Ishikawa (cell line): ENCODE measurements around the gene C6orf89.

Experiments
- CEBPB ChIP-seq: IDR thresholded peaks from 2 replicates; pipeline ENCODE4 v1.6.1; 2012
- CREB1 ChIP-seq: IDR thresholded peaks from 2 replicates; pipeline ENCODE4 v1.6.1; 2012; ENCODE audit warnings: low read depth
- EGR1 ChIP-seq: IDR thresholded peaks from 2 replicates; pipeline ENCODE4 v1.6.1; 2012
- EP300 ChIP-seq: IDR thresholded peaks from 2 replicates; pipeline ENCODE4 v1.6.1; 2012; ENCODE audit warnings: borderline replicate concordance
- FOXM1 ChIP-seq: IDR thresholded peaks from 2 replicates; pipeline ENCODE4 v1.6.1; 2012; ENCODE audit warnings: low read depth, borderline replicate concordance
- MAX ChIP-seq: IDR thresholded peaks from 2 replicates; pipeline ENCODE4 v1.6.1; 2012
- NFIC ChIP-seq: IDR thresholded peaks from 2 replicates; pipeline ENCODE4 v1.6.1; 2012
- RAD21 ChIP-seq: IDR thresholded peaks from 2 replicates; pipeline ENCODE4 v1.6.1; 2012; ENCODE audit warnings: low read depth
- TAF1 ChIP-seq: IDR thresholded peaks from 2 replicates; pipeline ENCODE4 v1.6.1; 2012; ENCODE audit warnings: low read depth, mild to moderate bottlenecking
- TCF12 ChIP-seq: IDR thresholded peaks from 2 replicates; pipeline ENCODE4 v1.6.1; 2012; ENCODE audit warnings: low read depth
- TEAD4 ChIP-seq: IDR thresholded peaks from 2 replicates; pipeline ENCODE4 v1.6.1; 2012
- YY1 ChIP-seq: IDR thresholded peaks from 2 replicates; pipeline ENCODE4 v1.6.1; 2012; ENCODE audit warnings: low read depth
- ZBTB7A ChIP-seq: IDR thresholded peaks from 2 replicates; pipeline ENCODE4 v1.6.1; 2012; ENCODE audit warnings: low read depth
- TF ChIP-seq, protein P1 (sequence below): IDR thresholded peaks from 2 replicates; pipeline ENCODE4 v1.6.1; 2012
- TF ChIP-seq, protein P2 (sequence below): IDR thresholded peaks from 2 replicates; pipeline ENCODE4 v1.6.1; 2012; ENCODE audit warnings: low read depth, mild to moderate bottlenecking

Gene C6orf89

GRCh38 chr6:36914227-36914794, 28.6 kb downstream of the C6orf89 start:
- TF ChIP-seq ZBTB7A: no peak
- TF ChIP-seq RAD21: peak; percentile 47
- no peak for TF ChIP-seq NFIC

DNA sequence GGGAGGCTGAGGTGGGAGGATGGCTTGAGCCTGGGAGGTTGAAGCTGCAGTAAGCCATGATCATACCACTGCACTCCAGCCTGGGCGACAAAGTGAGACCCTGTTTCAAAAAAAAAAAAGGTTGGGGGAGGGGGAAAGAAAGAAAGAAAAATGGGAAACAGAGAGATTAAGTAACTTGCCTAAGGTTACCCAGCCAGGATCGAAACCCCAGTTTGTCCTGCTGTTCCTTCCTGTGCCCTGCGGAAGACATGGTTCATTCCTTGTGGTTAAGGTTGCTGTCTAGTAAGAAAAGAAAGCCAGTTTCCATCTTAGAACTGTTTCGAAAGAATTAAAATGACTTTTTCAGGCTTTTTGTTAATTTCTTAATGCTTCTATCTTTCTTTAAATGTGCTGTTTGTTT, 29.8 kb downstream of the C6orf89 start:
- TF ChIP-seq RAD21: no peak
- no peak for TF ChIP-seq EP300
- no peak for TF ChIP-seq ZBTB7A
- TF ChIP-seq CEBPB: no peak

- no peak for TF ChIP-seq RAD21
Measured at GRCh38 chr6:36916126-36916525, 30.4 kb downstream of the C6orf89 start.

DNA sequence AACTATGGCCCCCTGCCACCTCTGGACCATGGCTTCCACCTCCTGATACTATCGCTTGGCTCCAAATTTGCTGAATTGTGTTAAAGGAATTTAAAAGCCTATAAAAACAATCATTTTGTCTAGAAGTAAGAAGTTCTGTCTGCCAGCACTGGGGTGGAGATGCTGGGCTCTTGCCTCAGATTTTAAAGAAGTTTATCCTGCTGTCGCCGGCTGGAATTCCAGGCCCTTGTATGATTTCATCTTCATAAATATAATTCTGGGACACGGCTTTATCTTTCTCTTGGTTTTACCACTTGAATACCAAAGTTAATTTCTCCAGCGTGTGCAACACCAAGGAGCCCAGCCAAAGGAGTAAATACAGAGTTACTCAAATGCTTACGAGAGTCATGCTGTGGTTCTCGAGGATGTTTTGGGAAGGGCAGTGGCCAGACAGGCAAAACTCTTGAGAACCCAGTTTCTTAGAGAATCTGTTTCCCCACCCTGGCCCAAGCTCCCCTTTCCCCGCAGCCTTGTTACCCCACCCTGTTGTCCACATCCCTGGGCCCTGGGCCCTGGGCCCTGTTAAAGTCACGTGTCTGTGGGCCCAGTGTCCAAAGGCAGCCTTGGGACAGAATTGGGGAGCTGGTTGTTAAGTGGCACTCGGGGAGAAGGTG, 31.9 kb downstream of the C6orf89 start:
- TF ChIP-seq, protein P1, sequence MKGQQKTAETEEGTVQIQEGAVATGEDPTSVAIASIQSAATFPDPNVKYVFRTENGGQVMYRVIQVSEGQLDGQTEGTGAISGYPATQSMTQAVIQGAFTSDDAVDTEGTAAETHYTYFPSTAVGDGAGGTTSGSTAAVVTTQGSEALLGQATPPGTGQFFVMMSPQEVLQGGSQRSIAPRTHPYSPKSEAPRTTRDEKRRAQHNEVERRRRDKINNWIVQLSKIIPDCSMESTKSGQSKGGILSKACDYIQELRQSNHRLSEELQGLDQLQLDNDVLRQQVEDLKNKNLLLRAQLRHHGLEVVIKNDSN: no peak
- TF ChIP-seq TAF1 (no peak), NFIC (no peak), RAD21 (no peak), ZBTB7A (no peak), TCF12 (no peak), YY1 (no peak), MAX (no peak), EP300 (no peak), TEAD4 (no peak), FOXM1 (no peak), CREB1 (no peak), EGR1 (no peak), CEBPB (no peak)
- TF ChIP-seq, protein P2, sequence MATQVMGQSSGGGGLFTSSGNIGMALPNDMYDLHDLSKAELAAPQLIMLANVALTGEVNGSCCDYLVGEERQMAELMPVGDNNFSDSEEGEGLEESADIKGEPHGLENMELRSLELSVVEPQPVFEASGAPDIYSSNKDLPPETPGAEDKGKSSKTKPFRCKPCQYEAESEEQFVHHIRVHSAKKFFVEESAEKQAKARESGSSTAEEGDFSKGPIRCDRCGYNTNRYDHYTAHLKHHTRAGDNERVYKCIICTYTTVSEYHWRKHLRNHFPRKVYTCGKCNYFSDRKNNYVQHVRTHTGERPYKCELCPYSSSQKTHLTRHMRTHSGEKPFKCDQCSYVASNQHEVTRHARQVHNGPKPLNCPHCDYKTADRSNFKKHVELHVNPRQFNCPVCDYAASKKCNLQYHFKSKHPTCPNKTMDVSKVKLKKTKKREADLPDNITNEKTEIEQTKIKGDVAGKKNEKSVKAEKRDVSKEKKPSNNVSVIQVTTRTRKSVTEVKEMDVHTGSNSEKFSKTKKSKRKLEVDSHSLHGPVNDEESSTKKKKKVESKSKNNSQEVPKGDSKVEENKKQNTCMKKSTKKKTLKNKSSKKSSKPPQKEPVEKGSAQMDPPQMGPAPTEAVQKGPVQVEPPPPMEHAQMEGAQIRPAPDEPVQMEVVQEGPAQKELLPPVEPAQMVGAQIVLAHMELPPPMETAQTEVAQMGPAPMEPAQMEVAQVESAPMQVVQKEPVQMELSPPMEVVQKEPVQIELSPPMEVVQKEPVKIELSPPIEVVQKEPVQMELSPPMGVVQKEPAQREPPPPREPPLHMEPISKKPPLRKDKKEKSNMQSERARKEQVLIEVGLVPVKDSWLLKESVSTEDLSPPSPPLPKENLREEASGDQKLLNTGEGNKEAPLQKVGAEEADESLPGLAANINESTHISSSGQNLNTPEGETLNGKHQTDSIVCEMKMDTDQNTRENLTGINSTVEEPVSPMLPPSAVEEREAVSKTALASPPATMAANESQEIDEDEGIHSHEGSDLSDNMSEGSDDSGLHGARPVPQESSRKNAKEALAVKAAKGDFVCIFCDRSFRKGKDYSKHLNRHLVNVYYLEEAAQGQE: no peak

DNA sequence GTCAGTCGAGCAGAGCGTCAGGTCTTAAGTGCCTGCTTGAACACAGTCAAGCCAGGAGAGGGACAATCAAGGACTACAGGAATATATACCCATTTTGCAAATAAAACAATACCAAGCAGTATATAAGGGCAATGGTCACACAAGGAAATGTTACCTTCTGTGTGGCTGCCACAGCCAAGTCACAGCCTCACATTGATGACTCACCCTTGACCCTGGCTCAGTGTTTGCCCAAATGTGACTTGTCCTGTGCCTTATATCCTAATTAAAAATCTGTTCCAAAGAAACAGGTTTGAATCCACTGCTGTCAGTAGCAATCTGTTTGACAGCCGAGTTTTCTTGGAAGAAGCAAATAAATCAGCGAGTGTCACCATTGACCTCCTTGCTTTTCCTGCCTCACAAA, 34.3 kb downstream of the C6orf89 start:
- TF ChIP-seq NFIC: no peak
- TF ChIP-seq CREB1: no peak
- TF ChIP-seq RAD21: no peak
- TF ChIP-seq TAF1: no peak
- TF ChIP-seq TEAD4: no peak

- TF ChIP-seq CEBPB (no peak), MAX (no peak), EGR1 (no peak), NFIC (no peak), RAD21 (no peak), EP300 (no peak), TAF1 (no peak), TEAD4 (no peak), TCF12 (no peak)
- TF ChIP-seq, protein P2: no peak
Measured at GRCh38 chr6:36920546-36920945, 34.8 kb downstream of the C6orf89 start.

- TF ChIP-seq EP300 (no peak), CREB1 (no peak), TAF1 (no peak), EGR1 (no peak), ZBTB7A (no peak), NFIC (no peak), FOXM1 (no peak), TCF12 (no peak)
- TF ChIP-seq, protein P1: no peak
- TF ChIP-seq, protein P2: no peak
Measured at GRCh38 chr6:36924131-36924530, 38.4 kb downstream of the C6orf89 start.
